H9 (cell line): Measurements from ENCODE around the gene TIFAB. TPM values are rescaled to one million over a fixed set of nuclear protein-coding genes. Genes with fewer than 3 reads are reported as not detected.

ENCODE experiments used
- DNase-seq: peaks from one replicate; pipeline ENCODE4 v3.0.0-alpha.2; 2017
- H2AFZ ChIP-seq: one replicate; pipeline ENCODE4 v1.6.1; 2013; ENCODE audit warnings: mild to moderate bottlenecking, low read length, control low read depth, moderate library complexity
- H2AK5ac ChIP-seq: 2 replicates; pipeline ENCODE4 v1.6.1; 2013; ENCODE audit warnings: low read length, control low read depth, mixed read lengths; ENCODE audit not compliant: insufficient read length
- H2BK120ac ChIP-seq: one replicate; pipeline ENCODE4 v1.6.1; 2013; ENCODE audit warnings: low read depth, mild to moderate bottlenecking, low read length, control low read depth, inconsistent platforms; ENCODE audit not compliant: poor library complexity, severe bottlenecking
- H2BK12ac ChIP-seq: 2 replicates; pipeline ENCODE4 v1.6.1; 2013; ENCODE audit warnings: low read length, control low read depth, mixed read lengths, low read depth; ENCODE audit not compliant: insufficient read length
- H2BK15ac ChIP-seq: 2 replicates; pipeline ENCODE4 v1.6.1; 2013; ENCODE audit warnings: low read depth, low read length, control low read depth
- H2BK20ac ChIP-seq: one replicate; pipeline ENCODE4 v1.6.1; 2013; ENCODE audit warnings: low read depth, mild to moderate bottlenecking, low read length, control low read depth, inconsistent platforms; ENCODE audit not compliant: poor library complexity, severe bottlenecking
- H2BK5ac ChIP-seq: 2 replicates; pipeline ENCODE4 v1.6.1; 2013; ENCODE audit warnings: low read length, control low read depth, mixed read lengths; ENCODE audit not compliant: insufficient read length
- H3K14ac ChIP-seq: 2 replicates; pipeline ENCODE4 v1.6.1; 2013; ENCODE audit warnings: low read length, control low read depth; ENCODE audit not compliant: insufficient read depth
- H3K18ac ChIP-seq: 2 replicates; pipeline ENCODE4 v1.6.1; 2013; ENCODE audit warnings: low read depth, mild to moderate bottlenecking, mixed read lengths, low read length, control low read depth; ENCODE audit not compliant: insufficient read length
- H3K23ac ChIP-seq: 2 replicates; pipeline ENCODE4 v1.6.1; 2013; ENCODE audit warnings: low read length, control low read depth, mixed read lengths, low read depth; ENCODE audit not compliant: insufficient read length
- H3K23me2 ChIP-seq: 2 replicates; pipeline ENCODE4 v1.6.1; 2013; ENCODE audit warnings: low read depth, mild to moderate bottlenecking, mixed read lengths, low read length, control low read depth; ENCODE audit not compliant: insufficient read length, poor library complexity, severe bottlenecking
- H3K27ac ChIP-seq: 2 replicates; pipeline ENCODE4 v1.5.1; 2013; ENCODE audit warnings: low read length, control low read depth, mixed read lengths, low read depth; ENCODE audit not compliant: insufficient read length
- H3K27me3 ChIP-seq: 2 replicates; pipeline ENCODE4 v1.6.1; 2013; ENCODE audit warnings: low read length, control low read depth, inconsistent platforms; ENCODE audit not compliant: insufficient read depth
- H3K4ac ChIP-seq: 2 replicates; pipeline ENCODE4 v1.6.1; 2013; ENCODE audit warnings: low read depth, mild to moderate bottlenecking, control low read depth, inconsistent platforms, low read length, moderate library complexity
- H3K4me1 ChIP-seq: 2 replicates; pipeline ENCODE4 v1.6.1; 2013; ENCODE audit warnings: low read length, control low read depth, inconsistent platforms; ENCODE audit not compliant: insufficient read depth
- H3K4me2 ChIP-seq: 2 replicates; pipeline ENCODE4 v1.6.1; 2013; ENCODE audit warnings: low read length, control low read depth, mixed read lengths; ENCODE audit not compliant: insufficient read length, insufficient read depth
- H3K56ac ChIP-seq: 2 replicates; pipeline ENCODE4 v1.6.1; 2013; ENCODE audit warnings: low read depth, mild to moderate bottlenecking, mixed read lengths, low read length, control low read depth; ENCODE audit not compliant: insufficient read length
- H3K79me1 ChIP-seq: 2 replicates; pipeline ENCODE4 v1.6.1; 2013; ENCODE audit warnings: low read depth, mild to moderate bottlenecking, moderate library complexity, low read length, control low read depth, inconsistent platforms; ENCODE audit not compliant: insufficient read depth, poor library complexity, severe bottlenecking
- H3K79me2 ChIP-seq: 2 replicates; pipeline ENCODE4 v1.6.1; 2013; ENCODE audit warnings: low read length, control low read depth, inconsistent platforms; ENCODE audit not compliant: insufficient read depth
- H3K9ac ChIP-seq: 2 replicates; pipeline ENCODE4 v1.6.1; 2013; ENCODE audit warnings: low read length, control low read depth, mixed read lengths; ENCODE audit not compliant: insufficient read length; ENCODE audit errors: extremely low read depth
- H3K9me3 ChIP-seq: one replicate; pipeline ENCODE4 v1.6.1; 2013; ENCODE audit warnings: low read depth, low read length, inconsistent platforms; ENCODE audit not compliant: control insufficient read depth
- H3T11ph ChIP-seq: one replicate; pipeline ENCODE4 v1.6.1; 2013; ENCODE audit warnings: mild to moderate bottlenecking, low read length, control low read depth, inconsistent platforms
- H4K20me1 ChIP-seq: one replicate; pipeline ENCODE4 v1.6.1; 2013; ENCODE audit not compliant: control insufficient read depth, insufficient read length, insufficient read depth
- H4K5ac ChIP-seq: 2 replicates; pipeline ENCODE4 v1.6.1; 2013; ENCODE audit warnings: low read depth, mild to moderate bottlenecking, mixed read lengths, low read length, control low read depth; ENCODE audit not compliant: insufficient read length
- H4K8ac ChIP-seq: replicated peaks from 2 replicates; pipeline ENCODE4 v1.6.1; 2013; ENCODE audit warnings: low read length, control low read depth, mixed read lengths, low read depth; ENCODE audit not compliant: insufficient read length
- H4K91ac ChIP-seq: 2 replicates; pipeline ENCODE4 v1.6.1; 2013; ENCODE audit warnings: low read depth, mild to moderate bottlenecking, moderate library complexity, mixed read lengths, low read length, control low read depth; ENCODE audit not compliant: insufficient read length
- H3K27ac Mint-ChIP-seq, 3 experiments: 2 replicates in 2 of 3; 3 replicates in 1 of 3; pipeline ENCODE4 v1.8.0; 2020 to 2021; ENCODE audit warnings: mixed read lengths in 3 of 3, mild to moderate bottlenecking in 1 of 3, moderate library complexity in 1 of 3
- H3K27me3 Mint-ChIP-seq: 2 replicates; pipeline ENCODE4 v1.8.0; 2021; ENCODE audit warnings: low read depth, mild to moderate bottlenecking, moderate library complexity, mixed read lengths
- H3K36me3 Mint-ChIP-seq, 3 experiments: 2 replicates in 2 of 3; 3 replicates in 1 of 3; pipeline ENCODE4 v1.8.0; 2020 to 2021; ENCODE audit warnings: low read depth in 3 of 3, mixed read lengths in 3 of 3; ENCODE audit not compliant: insufficient read depth in 1 of 3
- H3K4me1 Mint-ChIP-seq, 2 experiments: 2 replicates each; pipeline ENCODE4 v1.8.0; 2020; ENCODE audit warnings: mixed read lengths in 2 of 2
- H3K4me3 Mint-ChIP-seq, 2 experiments: 2 replicates in 1 of 2; 3 replicates in 1 of 2; pipeline ENCODE4 v1.8.0; 2020 to 2021; ENCODE audit warnings: mild to moderate bottlenecking in 2 of 2, mixed read lengths in 2 of 2, moderate library complexity in 1 of 2
- H3K9me3 Mint-ChIP-seq, 2 experiments: 2 replicates in 1 of 2; 3 replicates in 1 of 2; pipeline ENCODE4 v1.8.0; 2020; ENCODE audit warnings: mild to moderate bottlenecking in 2 of 2, mixed read lengths in 2 of 2, moderate library complexity in 1 of 2
- CTCF ChIP-seq: fragments of 200-600 bp; sonication (generic); conservative IDR thresholded peaks from 3 replicates; pipeline ENCODE4 v1.8.0; 2021; ENCODE audit warnings: antibody characterized with exemption, mild to moderate bottlenecking
- WGBS: extraction: QIAGEN DNeasy Blood & Tissue Kit; methylation state at CpG from one replicate; pipeline ENCODE4 v1.1.7; 2013; ENCODE audit warnings: missing lambda C conversion rate, low lambda C conversion rate, mixed read lengths; ENCODE audit not compliant: insufficient read length; ENCODE audit errors: extremely low coverage; 5-methylcytosine and 5-hydroxymethylcytosine counted together
- total RNA-seq: library from RNA; stranded (reverse); gene quantifications from 2 replicates; pipeline ENCODE4 v1.2.1, GENCODE V29; 2021

TIFAB gene
- total RNA-seq, 1 experiment from 2014 or later = not detected

GRCh38 chr5:135400866-135401265, 51.3 kb downstream of the TIFAB start:
- H2AFZ ChIP-seq = no peak overlapping the region
- H4K91ac ChIP-seq = no peak overlapping the region
- no peak overlapping the region for H2BK120ac ChIP-seq
- H4K5ac ChIP-seq = no peak overlapping the region
- Mint-ChIP-seq H3K4me3 (peak overlapping the region; percentile 75 to 87; a peak in 4 of 5 replicates), H3K4me1 (peaks cover 44 to 51% of the 10 kb centered on the region in 2 experiments), H3K27ac (no peak overlapping the region), H3K36me3 (peaks cover 0 to 2% (median 2%) of the 10 kb centered on the region in 3 experiments; a peak in 3 of 7 replicates), H3K9me3 (peaks cover 2 to 7% of the 10 kb centered on the region in 2 experiments; a peak in 3 of 5 replicates), H3K27me3 (peaks cover 80% of the 10 kb centered on the region)
- no peak overlapping the region for H3K56ac ChIP-seq
- H3K27ac ChIP-seq = no peak overlapping the region
- H3K18ac ChIP-seq = no peak overlapping the region
- WGBS = no CpG with 5 or more reads among the region's 5 CpGs
- peaks cover under 1% of the 10 kb centered on the region; the same call in 1 of the 2 replicates for H3K79me2 ChIP-seq
- no peak overlapping the region for H3K23ac ChIP-seq
- H3K79me1 ChIP-seq = peaks cover 5% of the 10 kb centered on the region
- H2BK5ac ChIP-seq = no peak overlapping the region
- peaks cover 16% of the 10 kb centered on the region for H3K23me2 ChIP-seq
- peak overlapping the region; percentile 82 for H3K4me2 ChIP-seq
- peaks cover 2% of the 10 kb centered on the region for H4K20me1 ChIP-seq
- no peaks in the 10 kb centered on the region for H3K9me3 ChIP-seq
- no peak overlapping the region for H3K14ac ChIP-seq
- H3K27me3 ChIP-seq = peaks cover 25% of the 10 kb centered on the region; the same call in 1 of the 2 replicates
- no peak overlapping the region for H3K4ac ChIP-seq
- peaks cover 13% of the 10 kb centered on the region; the same call in 1 of the 2 replicates for H3K4me1 ChIP-seq
- no peak overlapping the region for H2BK20ac ChIP-seq
- no peak overlapping the region for H2BK12ac ChIP-seq
- no peak overlapping the region for H3T11ph ChIP-seq
- TF ChIP-seq CTCF = no peak
- H3K9ac ChIP-seq = no peak overlapping the region
- no peak overlapping the region for H2BK15ac ChIP-seq
- DNase-seq = no peak
- H2AK5ac ChIP-seq = no peak overlapping the region
- no peak overlapping the region for H4K8ac ChIP-seq
